ENCODE measurements around the gene GOSR1.

DNA sequence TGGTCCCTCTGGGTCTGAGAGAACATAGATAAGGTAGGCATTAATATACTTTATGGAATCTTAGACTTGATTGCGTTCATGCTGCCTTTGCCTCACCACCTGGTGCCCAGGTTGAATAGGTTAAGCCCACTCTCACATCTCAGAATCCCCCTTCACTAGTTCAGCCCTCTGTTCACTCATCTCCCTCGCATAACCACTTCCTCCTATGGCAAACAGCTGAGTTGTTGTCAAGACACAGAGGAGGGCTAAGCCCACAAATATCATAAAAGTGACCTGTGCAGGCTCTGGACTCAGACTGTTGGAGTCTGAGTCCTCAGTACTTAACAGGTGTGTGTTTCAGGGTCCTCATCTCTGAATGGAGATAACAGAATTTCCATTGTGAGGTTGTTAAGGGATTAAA, 55.7 kb downstream of the GOSR1 start:
- TF ChIP-seq POLR2A (IDR thresholded peaks at IDR 0.05; ENCODE audit: low read depth, low read length), result no peak
- TF ChIP-seq, protein P1, sequence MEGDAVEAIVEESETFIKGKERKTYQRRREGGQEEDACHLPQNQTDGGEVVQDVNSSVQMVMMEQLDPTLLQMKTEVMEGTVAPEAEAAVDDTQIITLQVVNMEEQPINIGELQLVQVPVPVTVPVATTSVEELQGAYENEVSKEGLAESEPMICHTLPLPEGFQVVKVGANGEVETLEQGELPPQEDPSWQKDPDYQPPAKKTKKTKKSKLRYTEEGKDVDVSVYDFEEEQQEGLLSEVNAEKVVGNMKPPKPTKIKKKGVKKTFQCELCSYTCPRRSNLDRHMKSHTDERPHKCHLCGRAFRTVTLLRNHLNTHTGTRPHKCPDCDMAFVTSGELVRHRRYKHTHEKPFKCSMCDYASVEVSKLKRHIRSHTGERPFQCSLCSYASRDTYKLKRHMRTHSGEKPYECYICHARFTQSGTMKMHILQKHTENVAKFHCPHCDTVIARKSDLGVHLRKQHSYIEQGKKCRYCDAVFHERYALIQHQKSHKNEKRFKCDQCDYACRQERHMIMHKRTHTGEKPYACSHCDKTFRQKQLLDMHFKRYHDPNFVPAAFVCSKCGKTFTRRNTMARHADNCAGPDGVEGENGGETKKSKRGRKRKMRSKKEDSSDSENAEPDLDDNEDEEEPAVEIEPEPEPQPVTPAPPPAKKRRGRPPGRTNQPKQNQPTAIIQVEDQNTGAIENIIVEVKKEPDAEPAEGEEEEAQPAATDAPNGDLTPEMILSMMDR (IDR thresholded peaks at IDR 0.05; ENCODE audit: extremely low read depth in 1 of 2, insufficient read depth in 1 of 2, low read depth in 1 of 2, low read length in 2 of 2), result no peak
- TF ChIP-seq POLR2AphosphoS5 (IDR thresholded peaks at IDR 0.05; ENCODE audit: insufficient read depth, low read depth, low read length), result no peak
- TF ChIP-seq EZH2 (IDR thresholded peaks at IDR 0.05; ENCODE audit: borderline replicate concordance, low read depth, low read length, severe bottlenecking), result no peak
- TF ChIP-seq MAX (IDR thresholded peaks at IDR 0.05; ENCODE audit: insufficient read depth, insufficient read length), result no peak
- TF ChIP-seq FOS (IDR thresholded peaks at IDR 0.05; ENCODE audit: borderline replicate concordance, insufficient read depth, low read length), result no peak
- no peak for TF ChIP-seq GATA2 (IDR thresholded peaks at IDR 0.05; ENCODE audit: insufficient read depth, insufficient read length, low read depth, low read length)
- TF ChIP-seq MYC (IDR thresholded peaks at IDR 0.05; ENCODE audit: low read depth, low read length), result no peak
- no peak for TF ChIP-seq JUN (IDR thresholded peaks at IDR 0.05; ENCODE audit: borderline replicate concordance, insufficient read depth, insufficient read length, low read depth)
